GM21381 (cell line): Measurements from ENCODE around the gene SEC16B.

Experiments used
- ATAC-seq: cut with Tn5 transposase; IDR thresholded peaks from one replicate; pipeline ENCODE4 v1.9.1; 2021; ENCODE audit warnings: mild to moderate bottlenecking, moderate library complexity; ENCODE audit not compliant: unreplicated experiment

Gene SEC16B

GRCh38 chr1:177979272-177979671, 9.4 kb upstream of the SEC16B start:
- ATAC-seq: no peak

- no peak for ATAC-seq
Observed at GRCh38 chr1:177978530-177978929, 8.7 kb upstream of the SEC16B start.

GRCh38 chr1:177977141-177977540, 7.3 kb upstream of the SEC16B start:
- ATAC-seq: no peak

DNA sequence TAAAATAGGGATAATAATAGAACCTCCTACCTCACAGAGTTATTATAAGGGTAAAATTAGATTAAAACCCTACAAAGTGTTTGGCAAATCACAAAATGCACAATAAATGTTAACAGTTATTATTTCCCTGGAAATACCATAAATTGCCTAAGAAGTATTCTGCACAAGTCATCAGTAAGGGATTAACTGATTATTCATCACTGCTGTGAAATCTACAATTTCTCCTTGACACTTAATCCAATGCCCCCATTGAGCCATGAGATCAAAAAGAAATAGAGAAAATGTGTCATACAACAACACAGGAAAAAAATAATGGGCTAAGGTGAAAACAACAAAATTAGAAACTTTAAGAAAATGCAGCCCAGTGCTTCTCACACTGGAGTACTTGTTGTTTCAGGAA, 6.7 kb upstream of the SEC16B start:
- ATAC-seq: no peak

DNA sequence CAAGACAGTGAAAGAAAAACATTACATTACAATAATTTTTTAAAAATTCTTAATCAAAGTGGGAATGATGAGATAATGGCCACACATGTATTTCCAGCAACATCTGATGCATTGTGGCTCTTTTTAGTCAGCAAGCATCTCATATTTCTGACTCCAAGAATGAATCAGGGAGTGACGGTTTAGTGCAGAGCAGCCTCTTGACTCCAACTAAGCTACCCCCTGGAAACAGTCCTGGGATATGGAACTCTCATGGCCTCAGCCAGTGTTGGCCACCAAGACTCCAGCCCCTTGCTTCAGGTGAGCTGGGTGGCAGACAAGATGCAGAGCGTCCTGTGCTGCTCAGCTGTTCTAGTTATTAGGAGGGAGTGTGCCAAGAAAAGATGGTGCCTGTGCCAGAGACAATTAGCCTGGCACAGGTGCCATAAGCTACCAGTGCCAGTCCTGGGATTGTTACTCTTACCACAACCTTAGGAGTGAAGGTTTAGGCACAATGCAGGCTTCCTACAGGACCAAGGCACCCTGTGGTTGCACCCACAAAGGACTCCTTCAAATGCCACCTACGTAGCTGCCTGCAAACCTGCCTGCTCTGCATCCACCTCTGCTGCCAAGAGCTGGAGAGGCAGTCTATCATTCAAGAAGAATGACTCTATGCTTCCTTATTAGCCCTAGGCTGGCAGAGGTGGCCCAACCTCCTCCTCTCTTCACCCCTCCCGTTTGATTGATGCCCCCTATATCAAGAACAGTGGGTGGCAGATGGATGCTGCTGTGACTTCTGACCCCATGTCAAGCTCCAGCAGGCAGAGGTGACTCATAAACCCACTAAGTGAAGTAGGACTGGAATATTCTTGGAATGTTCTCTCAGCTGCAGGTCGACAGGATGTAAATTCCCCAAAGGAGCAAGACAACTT, 6.0 kb upstream of the SEC16B start:
- no peak for ATAC-seq

- ATAC-seq: no peak
Observed at GRCh38 chr1:177973585-177973984, 3.7 kb upstream of the SEC16B start.

DNA sequence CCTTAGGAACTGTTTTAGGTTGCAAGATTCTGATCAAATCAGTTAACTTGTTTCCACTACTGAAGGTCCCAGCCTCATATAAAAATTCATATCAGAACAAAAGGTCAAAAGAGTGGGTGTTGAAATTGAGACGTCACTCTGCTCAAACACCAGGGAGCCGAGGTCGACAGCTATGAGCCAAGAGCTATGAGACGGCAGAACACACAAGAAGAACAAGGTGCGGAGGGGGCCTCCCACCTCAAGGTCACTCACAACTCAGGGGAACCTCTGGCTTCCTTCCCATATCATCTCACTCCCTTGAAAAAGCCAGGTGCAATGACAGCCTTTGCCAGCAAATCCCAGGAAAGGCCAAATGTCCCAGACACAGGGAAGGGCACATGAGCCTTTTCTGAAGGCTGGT, 749 bp downstream of the SEC16B start:
- ATAC-seq: no peak

DNA sequence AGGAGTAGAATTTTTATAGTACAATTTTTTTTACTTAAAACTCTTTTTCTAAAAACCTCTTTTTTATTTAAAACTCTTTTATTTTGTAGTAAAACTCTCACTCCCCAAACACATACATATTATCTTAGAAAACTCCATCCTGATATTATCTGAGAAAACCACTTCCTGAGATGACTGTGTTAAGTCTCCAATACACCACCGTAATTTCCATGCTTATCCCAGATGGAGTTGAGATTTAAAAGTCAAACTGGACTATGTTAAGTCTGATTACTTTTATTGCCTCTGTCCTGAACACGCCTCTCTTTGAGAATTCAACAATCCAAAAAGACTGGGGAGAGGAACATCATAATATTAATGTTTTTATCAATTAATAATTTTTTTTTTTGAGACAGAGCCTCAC, 3.7 kb downstream of the SEC16B start:
- no peak for ATAC-seq

GRCh38 chr1:177965293-177965692, 4.6 kb downstream of the SEC16B start:
- ATAC-seq: no peak

DNA sequence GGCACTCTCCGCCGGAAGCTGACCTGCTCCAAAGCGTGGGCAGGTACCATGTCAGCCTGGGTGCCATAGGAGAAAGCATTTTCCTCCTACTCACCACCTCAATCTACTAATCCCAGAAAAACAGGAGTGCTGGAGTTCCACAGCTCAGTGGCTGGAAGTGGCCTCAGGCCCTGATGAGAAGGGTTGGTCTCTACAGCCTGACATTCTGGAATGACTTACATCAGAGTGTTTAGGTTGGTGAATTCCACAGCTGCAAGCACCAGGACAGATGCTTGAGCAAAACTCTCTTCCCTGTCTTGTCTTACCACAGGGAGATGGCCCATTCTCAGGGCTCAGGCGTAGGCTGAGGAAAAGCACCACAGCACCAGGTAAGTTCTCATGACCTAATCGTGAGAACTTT, 5.5 kb downstream of the SEC16B start:
- ATAC-seq: no peak

DNA sequence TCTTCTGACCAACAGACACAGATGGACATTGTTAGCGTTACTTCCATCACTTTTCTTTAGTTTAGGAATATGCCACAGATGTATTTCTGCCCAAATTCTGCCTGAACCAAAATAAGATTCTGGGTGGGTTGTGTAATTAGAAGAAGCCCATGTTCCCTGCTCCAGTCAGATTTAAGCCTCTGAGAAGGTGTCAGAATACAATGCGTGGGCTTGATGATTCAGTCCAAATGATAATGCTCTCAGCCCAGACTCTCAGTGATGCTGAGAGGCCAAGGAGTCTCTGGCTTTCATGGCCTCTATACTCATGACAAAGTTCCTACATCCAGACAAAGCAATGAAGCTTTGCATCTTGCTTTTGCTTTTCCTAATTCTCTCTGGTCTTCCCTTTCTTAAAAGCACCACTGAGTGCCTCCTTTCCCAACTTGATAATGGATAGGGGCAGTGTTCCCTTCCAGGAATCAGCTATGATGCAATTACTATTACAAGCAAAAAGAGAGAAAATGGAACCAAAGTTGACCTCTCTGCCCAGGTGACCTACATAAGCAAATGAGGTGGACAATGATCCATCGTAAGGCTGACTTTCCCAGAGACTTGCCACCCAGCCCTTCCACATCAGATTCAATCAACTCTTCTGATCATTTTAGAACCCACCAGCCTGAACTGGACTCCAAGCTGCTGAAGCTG, 8.8 kb downstream of the SEC16B start:
- ATAC-seq: no peak

GRCh38 chr1:177959811-177960515, 9.9 kb downstream of the SEC16B start:
- no peak for ATAC-seq

GRCh38 chr1:177958092-177958491, 11.8 kb downstream of the SEC16B start:
- no peak for ATAC-seq

DNA sequence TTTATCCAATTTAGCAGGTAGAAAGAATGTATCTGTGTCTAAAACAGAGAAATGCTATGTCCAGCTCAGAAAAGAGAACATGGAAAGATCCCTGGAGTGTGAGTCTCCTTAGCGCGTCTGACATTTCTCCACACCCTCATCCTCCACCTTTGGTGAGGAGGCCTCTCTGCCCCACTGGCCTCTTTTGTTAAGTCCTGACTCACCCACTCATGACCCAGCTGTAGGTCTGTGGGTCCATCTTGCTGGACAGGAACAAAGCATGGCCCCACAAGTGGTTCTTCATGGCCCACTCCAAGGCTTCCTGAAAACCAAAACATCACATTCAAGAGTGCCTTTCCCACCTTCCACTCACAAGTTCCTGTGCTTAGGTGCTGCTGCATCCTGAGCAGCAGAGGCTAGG, 15.8 kb downstream of the SEC16B start:
- ATAC-seq: no peak

- ATAC-seq: no peak
Observed at GRCh38 chr1:177953549-177953948, 16.3 kb downstream of the SEC16B start.

DNA sequence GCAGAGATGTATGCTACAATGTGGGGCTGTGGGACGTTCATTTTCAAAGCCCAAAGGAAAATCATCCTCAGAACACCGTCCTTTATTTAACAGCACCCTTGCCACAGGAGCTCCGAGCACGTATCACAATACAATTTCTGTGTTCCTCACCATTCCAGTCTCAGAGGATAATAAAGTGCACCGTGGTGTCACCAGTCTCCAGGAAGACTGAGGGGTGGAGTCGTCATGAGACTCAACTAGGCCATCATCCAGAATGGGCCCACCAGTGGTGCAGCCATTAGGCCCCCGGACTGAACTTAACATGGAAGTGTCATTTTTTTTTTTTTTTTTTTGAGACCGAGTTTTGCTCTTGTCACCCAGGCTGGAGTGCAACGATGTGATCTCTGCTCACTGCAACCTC, 17.2 kb downstream of the SEC16B start:
- ATAC-seq: no peak

DNA sequence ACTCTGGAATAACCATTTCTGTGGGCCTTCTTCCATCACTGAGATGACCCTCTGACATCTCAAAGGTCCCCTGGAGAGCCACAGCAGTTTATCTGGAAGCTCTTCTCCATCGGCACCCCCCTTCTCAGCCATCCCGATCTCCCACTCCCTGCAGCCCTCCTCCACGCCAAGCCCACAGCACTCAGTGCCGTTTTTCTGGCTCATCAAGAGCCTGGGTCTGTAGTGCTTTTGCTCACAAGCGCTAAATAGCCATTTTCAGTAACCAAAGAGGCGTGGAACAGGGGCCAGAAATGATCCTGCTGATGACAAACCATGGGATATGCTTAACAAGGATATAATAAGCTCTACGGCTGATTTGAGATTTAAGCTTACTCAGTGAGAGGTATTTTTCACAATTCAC, 17.6 kb downstream of the SEC16B start:
- ATAC-seq: no peak

- ATAC-seq: no peak
Observed at GRCh38 chr1:177950506-177950905, 19.4 kb downstream of the SEC16B start.

- ATAC-seq: peak; percentile 78
Observed at GRCh38 chr1:177948336-177948972, 21.4 kb downstream of the SEC16B start.

- no peak for ATAC-seq
Observed at GRCh38 chr1:177947623-177948022, 22.2 kb downstream of the SEC16B start.

DNA sequence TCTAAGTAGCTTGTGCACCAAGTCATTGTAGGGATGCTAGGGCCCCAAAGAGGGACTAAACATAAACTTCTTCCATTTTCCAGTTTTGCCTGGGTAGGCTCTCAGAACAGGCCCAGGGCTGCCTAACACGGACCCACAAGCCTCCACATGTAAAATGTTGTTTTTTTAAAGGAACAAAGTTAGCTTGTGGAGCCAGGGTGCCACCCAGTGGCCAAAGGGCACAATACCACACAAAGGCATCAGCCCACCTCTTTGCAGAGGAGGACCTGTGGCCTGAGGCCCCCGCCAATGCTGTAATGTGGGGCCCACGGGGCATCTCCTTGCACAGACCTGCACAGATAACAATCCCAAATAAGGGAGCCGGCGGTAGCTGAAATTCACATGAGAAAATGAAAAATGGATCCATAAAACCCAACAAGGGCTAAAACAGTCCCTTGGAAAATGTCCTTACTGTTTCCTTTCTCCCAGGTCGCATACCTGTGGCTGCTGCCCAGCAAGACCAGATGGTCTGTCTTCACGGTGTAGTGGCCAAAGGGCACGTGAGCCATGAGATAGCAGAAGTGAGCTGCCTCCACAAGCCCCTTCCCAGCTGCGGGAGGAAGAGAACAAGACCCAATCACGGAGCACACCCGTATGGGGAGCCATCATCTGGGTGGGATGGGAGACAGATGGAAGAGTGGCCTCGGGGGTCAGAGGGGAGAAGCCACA, 23.8 kb downstream of the SEC16B start:
- peak; percentile 70 for ATAC-seq
